HG03457 (cell line): ENCODE results near the gene FBXO27.
"Not testable (repeated sequence)": the region's sequence is repeated elsewhere in the genome, so short reads cannot be mapped to it uniquely, and the experiment has no call there.

Source experiments
- ATAC-seq: cut with Tn5 transposase; IDR thresholded peaks from one replicate; pipeline ENCODE4 v1.9.1; 2021; ENCODE audit warnings: moderate number of reproducible peaks; ENCODE audit not compliant: unreplicated experiment

FBXO27 gene

DNA sequence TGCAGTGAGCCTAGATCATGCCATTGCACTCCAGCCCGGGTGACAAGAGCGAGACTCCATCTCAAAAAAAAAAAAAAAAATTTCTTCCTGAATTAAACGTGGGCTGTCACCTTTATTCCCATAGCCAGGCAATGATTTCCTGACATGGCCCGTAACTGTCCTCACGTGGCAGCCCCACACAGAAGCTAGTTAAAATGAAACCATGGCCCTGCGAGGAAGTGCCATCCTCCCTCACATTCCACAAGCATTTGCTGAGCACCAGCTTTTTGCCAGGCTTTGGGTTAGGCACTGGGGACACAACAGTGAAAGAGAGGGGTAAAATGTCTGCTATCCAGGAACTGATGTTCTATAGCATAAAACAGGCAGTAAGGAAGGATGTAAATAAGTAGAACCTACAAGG, 13.2 kb upstream of the FBXO27 start:
- no peak for ATAC-seq

DNA sequence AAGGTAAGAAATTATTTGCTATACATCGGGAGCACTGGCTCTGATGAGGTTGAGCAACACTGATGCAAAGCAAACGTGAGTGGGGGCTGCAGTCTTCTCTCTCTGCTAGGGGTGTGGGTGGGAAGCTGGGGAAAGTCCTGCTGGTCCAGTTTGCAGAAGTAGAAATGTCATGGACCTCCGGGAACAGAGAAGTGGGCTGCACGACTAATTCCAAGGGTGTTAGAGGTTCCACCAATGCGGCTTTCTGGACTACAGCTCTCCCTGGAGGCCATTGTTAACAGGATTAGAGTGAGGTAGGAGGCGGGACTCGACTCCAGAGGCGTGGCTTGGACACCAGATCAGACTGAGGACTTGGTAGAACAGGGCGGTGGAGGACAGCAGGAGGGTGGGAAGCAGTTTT, 5.7 kb upstream of the FBXO27 start:
- ATAC-seq: no peak

GRCh38 chr19:39037194-39037593, 4.8 kb upstream of the FBXO27 start:
- no peak for ATAC-seq

DNA sequence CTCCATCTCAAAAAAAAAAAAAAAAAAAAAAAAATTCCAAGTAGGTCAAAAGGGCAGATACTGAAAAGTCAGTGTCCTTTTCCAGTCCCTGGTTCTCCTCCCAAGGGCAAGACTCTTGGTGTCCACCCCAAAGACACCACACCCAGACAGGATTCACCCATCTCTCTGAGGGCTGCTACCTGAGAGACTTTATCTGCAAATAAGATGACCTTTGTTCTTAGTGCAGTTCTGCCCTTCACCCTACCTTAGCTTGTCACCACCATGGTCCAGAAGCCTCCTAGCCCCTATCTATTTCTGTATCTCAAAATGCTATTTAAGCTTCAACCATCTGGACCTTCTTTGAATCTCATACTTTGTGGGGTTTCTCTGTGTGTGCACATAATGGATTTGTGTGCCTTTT, 4.2 kb upstream of the FBXO27 start:
- no peak for ATAC-seq

DNA sequence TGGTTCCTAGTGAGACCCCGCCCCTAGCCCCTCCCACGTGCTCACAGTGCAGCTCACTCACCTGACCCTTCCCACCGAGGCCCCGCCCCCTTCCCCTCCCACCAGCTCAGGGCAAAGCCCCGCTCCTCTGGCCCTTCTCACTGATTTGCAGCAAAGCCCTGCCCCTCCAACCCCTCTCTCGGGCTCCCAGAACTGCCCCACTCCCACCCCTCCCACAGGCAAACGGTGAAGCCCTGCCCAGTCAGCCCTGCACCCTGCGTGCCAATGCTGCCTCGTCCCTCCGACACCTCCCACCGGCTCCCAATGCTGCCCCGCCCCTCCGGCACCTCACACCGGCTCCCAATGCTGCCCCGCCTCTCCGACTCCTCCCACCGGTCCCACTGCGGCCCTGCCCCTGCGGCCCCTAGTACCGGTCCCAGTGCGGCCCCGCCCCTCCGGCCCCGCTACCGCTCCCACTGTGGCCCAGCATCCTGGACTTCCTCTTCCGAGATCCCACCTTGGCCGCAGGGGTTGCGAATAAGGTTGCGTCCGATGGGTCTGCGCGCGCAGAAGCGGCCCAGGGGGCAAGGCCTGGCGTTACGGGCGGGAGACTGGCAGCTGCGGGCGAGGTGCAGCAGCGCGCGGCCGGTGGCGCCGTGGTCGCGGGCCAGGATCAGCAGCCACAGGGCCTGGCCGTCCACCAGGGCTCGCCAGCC, 834 bp downstream of the FBXO27 start:
- ATAC-seq: no peak

DNA sequence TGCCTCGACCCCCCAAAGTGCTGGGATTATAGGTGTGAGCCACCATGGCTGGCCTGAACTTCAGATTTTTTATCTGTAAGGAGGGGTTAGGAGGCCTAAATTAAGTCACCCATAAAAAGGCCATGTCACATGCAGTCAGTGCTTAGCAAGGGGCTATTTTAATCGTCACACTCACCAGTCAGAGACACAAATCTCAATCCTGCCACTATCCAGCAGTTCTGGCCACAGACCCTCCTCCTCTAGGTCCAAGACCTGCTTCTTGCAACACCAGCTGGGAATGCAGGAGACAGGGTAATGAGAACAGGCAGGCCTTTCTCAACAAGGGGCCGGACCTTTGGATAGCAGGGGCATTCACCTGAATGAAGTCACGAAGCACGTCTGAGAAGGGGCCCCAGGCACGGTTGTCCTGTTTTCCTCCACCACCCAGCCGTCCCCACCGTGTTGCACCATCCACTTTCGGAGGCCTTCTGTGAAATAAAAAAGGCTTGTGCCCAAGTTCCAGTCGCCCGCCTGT, 1.4 kb downstream of the FBXO27 start:
- ATAC-seq: no peak

GRCh38 chr19:39024875-39025641, 7.3 kb downstream of the FBXO27 start:
- no peak for ATAC-seq

DNA sequence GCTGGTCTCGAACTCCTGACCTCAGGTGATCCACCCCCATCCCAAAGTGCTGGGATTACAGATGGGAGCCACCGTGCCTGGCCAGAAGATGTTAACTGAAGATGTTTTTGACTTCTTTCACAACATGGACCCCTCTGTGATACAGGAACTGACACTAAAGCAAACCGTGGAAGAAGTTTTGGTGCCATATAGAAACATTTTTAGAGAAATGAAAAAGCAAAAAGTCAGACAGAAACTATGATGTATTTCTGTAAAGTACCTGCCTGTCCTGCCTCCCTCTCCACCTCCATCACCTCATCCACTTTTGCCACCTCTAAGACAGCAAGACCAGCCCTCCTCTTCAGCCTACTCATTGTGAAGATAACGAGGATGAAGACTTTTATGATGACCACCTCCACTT, 11.3 kb downstream of the FBXO27 start:
- ATAC-seq: no peak

- no peak for ATAC-seq
Observed at GRCh38 chr19:39017646-39018045, 14.7 kb downstream of the FBXO27 start.

- no peak for ATAC-seq
Observed at GRCh38 chr19:39017026-39017425, 15.3 kb downstream of the FBXO27 start.

GRCh38 chr19:39014037-39014436, 18.3 kb downstream of the FBXO27 start:
- ATAC-seq: no peak

- no peak for ATAC-seq
Observed at GRCh38 chr19:39009001-39009400, 23.3 kb downstream of the FBXO27 start.

DNA sequence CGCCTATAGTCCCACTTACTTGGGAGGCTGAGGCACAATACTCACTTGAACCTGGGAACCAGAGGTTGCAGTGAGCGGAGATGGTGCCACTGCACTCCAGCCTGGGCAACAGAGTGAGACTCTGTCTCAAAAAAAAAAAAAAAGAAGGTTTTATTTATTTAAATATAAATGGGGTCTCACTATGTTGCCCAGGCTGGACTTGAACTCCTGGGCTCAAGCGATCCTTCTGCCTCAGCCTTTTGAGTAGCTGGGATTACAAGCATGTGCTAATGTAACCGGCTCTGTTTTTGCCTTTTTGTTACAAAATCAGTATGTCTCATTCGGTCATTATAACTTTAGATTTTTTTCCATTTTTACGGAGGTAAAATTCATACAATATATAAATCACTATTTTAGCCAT, 24.2 kb downstream of the FBXO27 start:
- no peak for ATAC-seq

GRCh38 chr19:39007096-39007495, 25.3 kb downstream of the FBXO27 start:
- no peak for ATAC-seq

GRCh38 chr19:39004403-39004802, 27.9 kb downstream of the FBXO27 start:
- no peak for ATAC-seq

GRCh38 chr19:39003796-39004195, 28.6 kb downstream of the FBXO27 start:
- no peak for ATAC-seq

GRCh38 chr19:39003188-39003587, 29.2 kb downstream of the FBXO27 start:
- no peak for ATAC-seq

- ATAC-seq: no peak
Observed at GRCh38 chr19:39001041-39001440, 31.3 kb downstream of the FBXO27 start.

DNA sequence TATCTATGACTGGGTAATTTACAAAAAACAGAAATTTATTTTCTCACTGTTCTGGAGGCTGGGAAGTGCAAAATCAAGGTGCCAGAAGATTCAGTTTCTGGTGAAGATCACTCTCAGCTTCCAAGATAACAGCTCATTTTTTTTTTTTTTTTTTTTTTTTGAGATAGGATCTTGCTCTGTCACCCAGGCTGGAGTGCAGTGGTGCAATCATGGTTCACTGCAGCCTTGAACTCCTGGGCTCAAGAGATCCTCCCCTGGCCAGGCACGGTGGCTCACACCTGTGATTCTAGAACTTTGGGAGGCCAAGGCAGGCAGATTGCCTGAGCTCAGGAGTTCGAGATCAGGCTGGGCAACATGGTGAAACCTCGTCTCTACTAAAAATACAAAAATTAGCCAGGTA, 34.8 kb downstream of the FBXO27 start:
- not testable (repeated sequence) for ATAC-seq

DNA sequence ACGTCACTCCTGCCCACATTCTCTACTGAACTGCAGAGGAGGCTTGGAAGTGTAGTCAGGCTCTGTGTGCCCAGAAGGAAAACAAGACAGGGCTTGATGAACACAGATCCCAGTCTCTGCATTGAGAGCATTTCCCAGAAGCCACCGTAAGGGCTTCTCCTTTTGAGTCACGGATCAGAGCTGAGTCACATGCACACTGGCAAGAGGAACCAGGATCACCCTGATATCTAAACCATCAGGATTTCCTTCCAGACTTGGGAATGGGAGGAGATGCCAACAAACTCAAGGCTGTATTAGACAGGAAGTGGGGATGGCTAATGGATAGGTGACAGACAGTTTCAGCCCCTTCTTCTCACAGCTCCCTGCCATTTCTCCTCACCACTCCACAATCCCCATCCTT, 39.1 kb downstream of the FBXO27 start:
- ATAC-seq: no peak

DNA sequence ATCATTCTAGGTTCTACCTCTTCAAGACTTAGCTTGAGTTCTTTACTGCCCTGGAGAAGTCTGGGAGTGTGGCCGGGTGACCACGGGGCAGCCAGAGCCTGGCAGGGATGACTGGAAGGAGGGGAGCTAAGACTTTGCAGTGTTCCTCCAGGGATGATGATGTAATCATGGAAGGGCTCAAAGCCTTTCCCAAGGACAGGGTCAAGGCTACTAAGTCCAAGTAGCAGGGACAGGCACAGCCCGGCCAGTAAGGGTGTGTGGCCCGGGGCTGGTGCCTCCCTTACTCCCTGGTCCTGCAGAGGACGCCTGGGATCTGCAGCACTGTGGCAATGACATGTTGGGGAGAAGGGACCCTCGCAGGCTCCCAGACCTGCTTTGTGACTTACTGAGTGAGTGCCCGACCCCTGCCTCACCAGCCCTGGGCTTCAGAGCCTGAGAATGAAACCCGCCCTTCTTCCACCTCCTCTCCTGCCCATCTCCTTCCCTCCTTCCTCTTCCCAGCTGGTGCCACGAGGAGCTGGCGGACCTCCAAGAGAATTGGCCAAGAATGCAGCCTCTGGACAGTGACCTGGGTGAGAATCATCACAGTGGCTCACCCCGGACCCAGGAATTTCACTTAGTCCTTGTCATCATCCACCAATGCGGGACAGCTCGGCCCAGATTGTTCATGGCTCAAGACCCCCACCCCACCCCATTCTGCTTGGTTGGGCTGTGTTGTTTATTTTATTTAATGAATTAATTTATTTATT, 41.2 kb downstream of the FBXO27 start:
- ATAC-seq: no peak

GRCh38 chr19:38989614-38990013, 42.7 kb downstream of the FBXO27 start:
- not testable (repeated sequence) for ATAC-seq
